Mesothelial cell of epicardium (in vitro differentiated cells): ENCODE results near the gene SEC24D. TPM values are rescaled to one million over a fixed set of nuclear protein-coding genes. Genes with fewer than 3 reads are reported as not detected.

Source experiments
- DNase-seq, 2 experiments: peaks; one replicate each; pipeline ENCODE4 v3.0.0; 2021; ENCODE audit warnings: low spot score in 2 of 2; ENCODE audit not compliant: unreplicated experiment in 2 of 2
- H3K27ac Mint-ChIP-seq: 2 replicates; pipeline ENCODE4 v1.8.0; 2021; ENCODE audit warnings: mixed read lengths
- H3K27me3 Mint-ChIP-seq: 2 replicates; pipeline ENCODE4 v1.8.0; 2021; ENCODE audit warnings: low read depth, mixed read lengths
- H3K36me3 Mint-ChIP-seq: 2 replicates; pipeline ENCODE4 v1.8.0; 2021; ENCODE audit warnings: mixed read lengths
- H3K4me1 Mint-ChIP-seq: 2 replicates; pipeline ENCODE4 v1.8.0; 2021; ENCODE audit warnings: mixed read lengths
- H3K4me3 Mint-ChIP-seq: 2 replicates; pipeline ENCODE4 v1.8.0; 2021; ENCODE audit warnings: mild to moderate bottlenecking, moderate library complexity, mixed read lengths
- H3K9me3 Mint-ChIP-seq: 2 replicates; pipeline ENCODE4 v1.8.0; 2021; ENCODE audit warnings: mixed read lengths
- CTCF ChIP-seq: fragments of 200-600 bp; sonication (generic); IDR thresholded peaks from one replicate; pipeline ENCODE4 v1.5.0; 2021; ENCODE audit warnings: antibody characterized with exemption; ENCODE audit not compliant: unreplicated experiment
- total RNA-seq: library from RNA; stranded (reverse); gene quantifications from 3 replicates; pipeline ENCODE4 v1.2.1, GENCODE V29; 2021

The SEC24D gene
- total RNA-seq, 1 donor from 2014 or later: 87.6 TPM

- Mint-ChIP-seq H3K4me3 (no peak overlapping the region), H3K27me3 (no peaks in the 10 kb centered on the region), H3K4me1 (peaks cover 1% of the 10 kb centered on the region), H3K36me3 (peaks cover 54% of the 10 kb centered on the region), H3K9me3 (no peaks in the 10 kb centered on the region), H3K27ac (no peak overlapping the region)
- DNase-seq: no peak
- TF ChIP-seq CTCF: no peak
These were observed 21.9 kb downstream of the SEC24D start for GRCh38 chr4:118814058-118814457.

- Mint-ChIP-seq H3K36me3 (peaks cover 56% of the 10 kb centered on the region), H3K27ac (no peak overlapping the region), H3K9me3 (no peaks in the 10 kb centered on the region), H3K4me1 (peaks cover 1% of the 10 kb centered on the region), H3K4me3 (no peak overlapping the region), H3K27me3 (no peaks in the 10 kb centered on the region)
- TF ChIP-seq CTCF: no peak
- DNase-seq: no peak
These were observed 22.4 kb downstream of the SEC24D start for GRCh38 chr4:118813561-118813960.

GRCh38 chr4:118811832-118812231 lies 24.1 kb downstream of the SEC24D start:
- Mint-ChIP-seq H3K27me3 (no peaks in the 10 kb centered on the region), H3K36me3 (peaks cover 66% of the 10 kb centered on the region), H3K4me3 (no peak overlapping the region), H3K9me3 (no peaks in the 10 kb centered on the region), H3K27ac (no peak overlapping the region), H3K4me1 (peaks cover 1% of the 10 kb centered on the region)
- no peak for TF ChIP-seq CTCF
- DNase-seq: no peak

GRCh38 chr4:118810991-118811764 lies 24.7 kb downstream of the SEC24D start:
- no peaks in the 10 kb centered on the region for H3K9me3 Mint-ChIP-seq
- peaks cover 62% of the 10 kb centered on the region for H3K36me3 Mint-ChIP-seq
- no peak for DNase-seq
- no peak overlapping the region for H3K27ac Mint-ChIP-seq
- no peaks in the 10 kb centered on the region for H3K27me3 Mint-ChIP-seq
- no peak for TF ChIP-seq CTCF
- no peak overlapping the region for H3K4me3 Mint-ChIP-seq
- no peaks in the 10 kb centered on the region for H3K4me1 Mint-ChIP-seq

GRCh38 chr4:118807659-118808058 lies 28.3 kb downstream of the SEC24D start:
- Mint-ChIP-seq H3K4me1 (no peaks in the 10 kb centered on the region), H3K27ac (no peak overlapping the region), H3K27me3 (no peaks in the 10 kb centered on the region), H3K9me3 (no peaks in the 10 kb centered on the region), H3K4me3 (no peak overlapping the region), H3K36me3 (peaks cover 35% of the 10 kb centered on the region)
- no peak for DNase-seq
- no peak for TF ChIP-seq CTCF
